Endodermal cell (in vitro differentiated cells): ENCODE results near the gene RNF11. TPM values are rescaled to one million over a fixed set of nuclear protein-coding genes. Genes with fewer than 3 reads are reported as not detected.

ENCODE experiments used
- DNase-seq: peaks from one replicate; pipeline ENCODE4 v3.0.0-alpha.2; 2017
- H3K27ac ChIP-seq: 2 replicates; pipeline ENCODE4 v1.5.1; 2013; ENCODE audit warnings: mild to moderate bottlenecking, low read depth, low read length, moderate library complexity
- H3K27me3 ChIP-seq: 2 replicates; pipeline ENCODE4 v1.6.1; 2013; ENCODE audit warnings: mild to moderate bottlenecking, low read length, moderate library complexity; ENCODE audit not compliant: insufficient read depth, control insufficient read depth, poor library complexity, severe bottlenecking
- H3K36me3 ChIP-seq: 2 replicates; pipeline ENCODE4 v1.7.0; 2013; ENCODE audit warnings: mild to moderate bottlenecking, low read length, moderate library complexity; ENCODE audit not compliant: control insufficient read depth, insufficient read depth
- H3K4me1 ChIP-seq: one replicate; pipeline ENCODE4 v1.7.0; 2013; ENCODE audit warnings: low read length; ENCODE audit not compliant: control insufficient read depth, insufficient read depth
- H3K4me3 ChIP-seq: 2 replicates; pipeline ENCODE4 v1.5.1; 2013; ENCODE audit warnings: mild to moderate bottlenecking, low read length, moderate library complexity
- H3K9ac ChIP-seq: 2 replicates; pipeline ENCODE4 v1.6.1; 2013; ENCODE audit warnings: mild to moderate bottlenecking, low read length, moderate library complexity; ENCODE audit not compliant: poor library complexity, severe bottlenecking; ENCODE audit errors: extremely low read depth
- H3K9me3 ChIP-seq: 2 replicates; pipeline ENCODE4 v1.6.1; 2013; ENCODE audit warnings: mild to moderate bottlenecking, low read length, moderate library complexity; ENCODE audit not compliant: control insufficient read depth
- H3K27ac Mint-ChIP-seq: 2 replicates; pipeline ENCODE4 v1.8.0; 2020; ENCODE audit warnings: mixed read lengths
- H3K27me3 Mint-ChIP-seq: 2 replicates; pipeline ENCODE4 v1.8.0; 2021; ENCODE audit warnings: mild to moderate bottlenecking, mixed read lengths; ENCODE audit not compliant: insufficient read depth
- H3K36me3 Mint-ChIP-seq: 2 replicates; pipeline ENCODE4 v1.8.0; 2020; ENCODE audit warnings: low read depth, mixed read lengths
- H3K4me1 Mint-ChIP-seq: 2 replicates; pipeline ENCODE4 v1.8.0; 2020; ENCODE audit warnings: mixed read lengths
- H3K4me3 Mint-ChIP-seq: 2 replicates; pipeline ENCODE4 v1.8.0; 2020; ENCODE audit warnings: mild to moderate bottlenecking, moderate library complexity, mixed read lengths
- H3K9me3 Mint-ChIP-seq: 2 replicates; pipeline ENCODE4 v1.8.0; 2020; ENCODE audit warnings: mild to moderate bottlenecking, mixed read lengths
- CTCF ChIP-seq: fragments of 200-600 bp; sonication (generic); conservative IDR thresholded peaks from 2 replicates; pipeline ENCODE4 v1.5.0; 2021; ENCODE audit warnings: antibody characterized with exemption, mild to moderate bottlenecking
- WGBS, 2 experiments: methylation state at CpG; one replicate each; pipeline versions ENCODE4 v1.1.5 to v1.1.7; 2013; ENCODE audit warnings: missing lambda C conversion rate in 2 of 2, mixed read lengths in 1 of 2; ENCODE audit not compliant: insufficient coverage in 1 of 2, insufficient read length in 1 of 2; 5-methylcytosine and 5-hydroxymethylcytosine counted together
- total RNA-seq, 2 donors: library from RNA; stranded (reverse); fragmentation: NEBNext Ultra II Directional in 1 of 2; extraction: Animal tissue kit (Norgen Biotek cat#: 25700) in 1 of 2; gene quantifications; 2 replicates in 1 of 2; 3 replicates in 1 of 2; pipeline ENCODE4 v1.2.1, GENCODE V29; 2021

The RNF11 gene
- total RNA-seq, 2 donors from 2014 or later, result 84.1 to 103 TPM

GRCh38 chr1:51216631-51217030 is 19.4 kb upstream of the RNF11 start:
- H3K27ac ChIP-seq, result no peak overlapping the region
- H3K9ac ChIP-seq, result no peak overlapping the region
- 92 to 93% methylated on average over 3 of the region's 4 CpGs for WGBS, 2 experiments
- H3K36me3 ChIP-seq, result no peaks in the 10 kb centered on the region
- H3K4me1 ChIP-seq, result no peaks in the 10 kb centered on the region
- H3K9me3 ChIP-seq, result no peaks in the 10 kb centered on the region
- Mint-ChIP-seq H3K27me3 (no peaks in the 10 kb centered on the region), H3K27ac (no peak overlapping the region), H3K4me1 (no peaks in the 10 kb centered on the region), H3K36me3 (no peaks in the 10 kb centered on the region), H3K4me3 (no peak overlapping the region), H3K9me3 (no peaks in the 10 kb centered on the region)
- DNase-seq, result no peak
- no peak overlapping the region for H3K4me3 ChIP-seq
- no peaks in the 10 kb centered on the region for H3K27me3 ChIP-seq
- no peak for TF ChIP-seq CTCF

GRCh38 chr1:51217101-51217500 is 19.0 kb upstream of the RNF11 start:
- Mint-ChIP-seq H3K9me3 (no peaks in the 10 kb centered on the region), H3K4me1 (no peaks in the 10 kb centered on the region), H3K27me3 (no peaks in the 10 kb centered on the region), H3K36me3 (no peaks in the 10 kb centered on the region), H3K27ac (no peak overlapping the region), H3K4me3 (no peak overlapping the region)
- no peak for TF ChIP-seq CTCF
- 86 to 95% methylated on average over 2 of the region's 2 CpGs for WGBS, 2 experiments
- Histone ChIP-seq H3K4me3 (no peak overlapping the region), H3K27me3 (no peaks in the 10 kb centered on the region), H3K9me3 (no peaks in the 10 kb centered on the region), H3K4me1 (no peaks in the 10 kb centered on the region), H3K36me3 (no peaks in the 10 kb centered on the region), H3K9ac (no peak overlapping the region), H3K27ac (no peak overlapping the region)
- DNase-seq, result no peak

GRCh38 chr1:51218570-51218969 is 17.5 kb upstream of the RNF11 start:
- H3K36me3 ChIP-seq, result no peaks in the 10 kb centered on the region
- H3K27me3 ChIP-seq, result no peaks in the 10 kb centered on the region
- TF ChIP-seq CTCF, result peak; percentile 28
- WGBS, 2 experiments, result 91 to 100% methylated on average over 2 of the region's 2 CpGs
- H3K9ac ChIP-seq, result no peak overlapping the region
- H3K27me3 Mint-ChIP-seq, result no peaks in the 10 kb centered on the region
- DNase-seq, result no peak
- H3K9me3 Mint-ChIP-seq, result no peaks in the 10 kb centered on the region
- H3K36me3 Mint-ChIP-seq, result no peaks in the 10 kb centered on the region
- no peak overlapping the region for H3K27ac Mint-ChIP-seq
- no peak overlapping the region for H3K27ac ChIP-seq
- no peak overlapping the region for H3K4me3 ChIP-seq
- H3K4me1 ChIP-seq, result no peaks in the 10 kb centered on the region
- H3K4me3 Mint-ChIP-seq, result no peak overlapping the region
- no peaks in the 10 kb centered on the region for H3K9me3 ChIP-seq
- H3K4me1 Mint-ChIP-seq, result no peaks in the 10 kb centered on the region
